PC-3 (cell line): ENCODE measurements around the gene NAA10. TPM values are rescaled to one million over a fixed set of nuclear protein-coding genes. Genes with fewer than 3 reads are reported as not detected.

Experiments used
- ATAC-seq: fragments of 200-7000 bp; cut with Tn5 transposase; 2 replicates; pipeline ENCODE4 v1.9.1; 2020; ENCODE audit warnings: mild to moderate bottlenecking, moderate library complexity
- BruUV-seq: library from RNA; stranded (reverse); fragments of 400-500 nt; replicated peaks from 2 replicates; lab custom pipeline; 2021; lab: Mats Ljungman, UMichigan
- CTCF ChIA-PET: fragments of 300-600 bp; sonication (Branson Sonifier 250); formaldehyde crosslinking; loops from one replicate; lab custom pipeline; 2022; ENCODE audit warnings: antibody characterized with exemption; lab: Charles Lee
- POLR2A ChIA-PET: fragments of 300-600 bp; sonication (Branson Sonifier 250); formaldehyde crosslinking; loops from one replicate; lab custom pipeline; 2022; ENCODE audit warnings: antibody characterized with exemption; ENCODE audit not compliant: unreplicated experiment; lab: Charles Lee
- DNase-seq: peaks from one replicate; pipeline ENCODE4 v3.0.0-alpha.2; 2015
- H2AFZ ChIP-seq: fragments of 300-600 bp; sonication (generic); 2 replicates; pipeline ENCODE4 v1.6.0; 2016; ENCODE audit warnings: antibody characterized with exemption, low read length
- H3F3A ChIP-seq: fragments of 300-600 bp; sonication (generic); one replicate; pipeline ENCODE4 v1.6.0; 2017; ENCODE audit warnings: antibody characterized with exemption, low read length, control low read depth, mild to moderate bottlenecking; ENCODE audit not compliant: unreplicated experiment
- H3K27ac ChIP-seq: fragments of 300-600 bp; sonication (generic); 2 replicates; pipeline ENCODE4 v1.5.1; 2016; ENCODE audit warnings: mild to moderate bottlenecking, low read length
- H3K27me3 ChIP-seq: fragments of 300-600 bp; sonication (generic); 2 replicates; pipeline ENCODE4 v1.6.1; 2016; ENCODE audit warnings: low read length, mixed read lengths
- H3K36me3 ChIP-seq: fragments of 300-600 bp; sonication (generic); 2 replicates; pipeline ENCODE4 v1.6.1; 2016; ENCODE audit warnings: low read depth, mixed run types, low read length, mixed read lengths
- H3K4me1 ChIP-seq: fragments of 300-600 bp; sonication (generic); 2 replicates; pipeline ENCODE4 v1.5.1; 2016; ENCODE audit warnings: low read length; ENCODE audit not compliant: insufficient read depth
- H3K4me2 ChIP-seq: fragments of 300-600 bp; sonication (generic); 2 replicates; pipeline ENCODE4 v1.6.0; 2016; ENCODE audit warnings: low read length
- H3K4me3 ChIP-seq: fragments of 300-600 bp; sonication (generic); 2 replicates; pipeline ENCODE4 v1.5.1; 2016; ENCODE audit warnings: mild to moderate bottlenecking, low read length, mixed read lengths
- H3K79me2 ChIP-seq: fragments of 300-600 bp; sonication (generic); 2 replicates; pipeline ENCODE4 v1.6.1; 2017; ENCODE audit warnings: low read length, mixed read lengths
- H3K9ac ChIP-seq: fragments of 300-600 bp; sonication (generic); 2 replicates; pipeline ENCODE4 v1.6.0; 2016; ENCODE audit warnings: mild to moderate bottlenecking, low read length
- H3K9me2 ChIP-seq: fragments of 300-600 bp; sonication (generic); replicated peaks from 2 replicates; pipeline ENCODE4 v1.6.1; 2016; ENCODE audit warnings: mixed run types, low read length, mixed read lengths
- H3K9me3 ChIP-seq: fragments of 300-600 bp; sonication (generic); 2 replicates; pipeline ENCODE4 v1.6.1; 2016; ENCODE audit warnings: low read length, mixed read lengths
- H4K20me1 ChIP-seq: fragments of 300-600 bp; sonication (generic); 2 replicates; pipeline ENCODE4 v1.6.1; 2016; ENCODE audit warnings: low read length, mixed read lengths
- CTCF ChIP-seq: fragments of 300-600 bp; sonication (generic); conservative IDR thresholded peaks from 2 replicates; pipeline ENCODE4 v1.5.1; 2017; ENCODE audit warnings: antibody characterized with exemption, low read depth, mild to moderate bottlenecking, low read length
- EZH2 ChIP-seq: fragments of 300-600 bp; sonication (generic); IDR thresholded peaks from one replicate; pipeline ENCODE4 v1.6.1; 2017; ENCODE audit warnings: antibody characterized with exemption, mild to moderate bottlenecking, low read length; ENCODE audit not compliant: unreplicated experiment
- EZH2phosphoT487 ChIP-seq: fragments of 300-600 bp; sonication (generic); IDR thresholded peaks from 2 replicates; pipeline ENCODE4 v1.6.1; 2018; ENCODE audit warnings: mild to moderate bottlenecking, antibody characterized with exemption, low read length, borderline replicate concordance
- intact Hi-C: fragments of 100-400 bp; cut with micrococcal nuclease; formaldehyde crosslinking; loops from 2 replicates; pipeline ENCODE4 v1.9.0; 2023
- total RNA-seq: library from RNA; depleted of rRNA; stranded (reverse); fragments of >200 nt; gene quantifications from 2 replicates; pipeline ENCODE4 v1.2.3, GENCODE V29; 2014

The NAA10 gene
- total RNA-seq, 1 experiment from 2014 or later = 172 TPM

- peaks cover 21% of the 10 kb centered on the region for H3K4me1 ChIP-seq
- no TSS peak for BruUV-seq
- H2AFZ ChIP-seq = no peak overlapping the region
- H3K4me2 ChIP-seq = peak overlapping the region; percentile 88; the same call in 1 of the 2 replicates
- no peak for ATAC-seq
- DNase-seq = no peak
- H3K9ac ChIP-seq = no peak overlapping the region
- no peak overlapping the region for H3K27ac ChIP-seq
- H3K27me3 ChIP-seq = no peaks in the 10 kb centered on the region
- peaks cover 2% of the 10 kb centered on the region; the same call in 1 of the 2 replicates for H3K36me3 ChIP-seq
- intact Hi-C loops = loop anchor here (5.0 kb wide), 1 partner anchor 164 kb away; the partner anchor contains the start of gene PLXNB3
- ChIA-PET CTCF (no interaction called here), POLR2A (no interaction called here)
- H3F3A ChIP-seq = no peaks in the 10 kb centered on the region
- TF ChIP-seq EZH2phosphoT487 (no peak), EZH2 (no peak), CTCF (no peak)
- H3K9me2 ChIP-seq = no peaks in the 10 kb centered on the region
- H4K20me1 ChIP-seq = no peaks in the 10 kb centered on the region
- no peaks in the 10 kb centered on the region for H3K9me3 ChIP-seq
- H3K4me3 ChIP-seq = no peak overlapping the region
- 0 out of 2 replicates have a peak, but pooled peaks cover under 1% of the 10 kb centered on the region for H3K79me2 ChIP-seq
These were observed 8.3 kb downstream of the NAA10 start for GRCh38 chrX:153926552-153926857.

GRCh38 chrX:153925739-153926551, 8.9 kb downstream of the NAA10 start, which contains the start of gene ARHGAP4:
Gene ARHGAP4 (minus strand): TSS chrX:153926264. CDS start chrX:153926202, 62 bp downstream.
- no peaks in the 10 kb centered on the region for H3K9me3 ChIP-seq
- H3K79me2 ChIP-seq = no peaks in the 10 kb centered on the region
- H3K4me2 ChIP-seq = peak within 1 kb of the TSS; percentile 88
- ChIA-PET CTCF (interaction anchor here (1.6 kb wide), 1 partner anchor 21 kb away, joined by 5 read pairs; no protein-coding TSS in a partner anchor), POLR2A (no interaction called here)
- intact Hi-C loops = loop anchor here (5.0 kb wide), 1 partner anchor 164 kb away; the partner anchor contains the start of gene PLXNB3
- H3K27ac ChIP-seq = no peak within 1 kb of the TSS
- H3K4me1 ChIP-seq = peaks cover 21% of the 10 kb centered on the region
- H3K9me2 ChIP-seq = no peaks in the 10 kb centered on the region
- DNase-seq (no peak), ATAC-seq (no peak)
- BruUV-seq = no TSS peak
- peak within 1 kb of the TSS; percentile 70; the same call in 1 of the 2 replicates for H3K4me3 ChIP-seq
- H4K20me1 ChIP-seq = no peaks in the 10 kb centered on the region
- H3K36me3 ChIP-seq = no peaks in the 10 kb centered on the region; the same call in 1 of the 2 replicates
- H3K9ac ChIP-seq = peak within 1 kb of the TSS; percentile 92
- H2AFZ ChIP-seq = no peak within 1 kb of the TSS
- TF ChIP-seq EZH2 (no peak), EZH2phosphoT487 (no peak), CTCF (no peak)
- no peaks in the 10 kb centered on the region for H3K27me3 ChIP-seq
- no peaks in the 10 kb centered on the region for H3F3A ChIP-seq
